ENCODE results near the gene NXNL1. TPM values are rescaled to one million over a fixed set of nuclear protein-coding genes. Genes with fewer than 3 reads are reported as not detected.

The NXNL1 gene
- total RNA-seq, 1 experiment from 2014 or later, result not detected

DNA sequence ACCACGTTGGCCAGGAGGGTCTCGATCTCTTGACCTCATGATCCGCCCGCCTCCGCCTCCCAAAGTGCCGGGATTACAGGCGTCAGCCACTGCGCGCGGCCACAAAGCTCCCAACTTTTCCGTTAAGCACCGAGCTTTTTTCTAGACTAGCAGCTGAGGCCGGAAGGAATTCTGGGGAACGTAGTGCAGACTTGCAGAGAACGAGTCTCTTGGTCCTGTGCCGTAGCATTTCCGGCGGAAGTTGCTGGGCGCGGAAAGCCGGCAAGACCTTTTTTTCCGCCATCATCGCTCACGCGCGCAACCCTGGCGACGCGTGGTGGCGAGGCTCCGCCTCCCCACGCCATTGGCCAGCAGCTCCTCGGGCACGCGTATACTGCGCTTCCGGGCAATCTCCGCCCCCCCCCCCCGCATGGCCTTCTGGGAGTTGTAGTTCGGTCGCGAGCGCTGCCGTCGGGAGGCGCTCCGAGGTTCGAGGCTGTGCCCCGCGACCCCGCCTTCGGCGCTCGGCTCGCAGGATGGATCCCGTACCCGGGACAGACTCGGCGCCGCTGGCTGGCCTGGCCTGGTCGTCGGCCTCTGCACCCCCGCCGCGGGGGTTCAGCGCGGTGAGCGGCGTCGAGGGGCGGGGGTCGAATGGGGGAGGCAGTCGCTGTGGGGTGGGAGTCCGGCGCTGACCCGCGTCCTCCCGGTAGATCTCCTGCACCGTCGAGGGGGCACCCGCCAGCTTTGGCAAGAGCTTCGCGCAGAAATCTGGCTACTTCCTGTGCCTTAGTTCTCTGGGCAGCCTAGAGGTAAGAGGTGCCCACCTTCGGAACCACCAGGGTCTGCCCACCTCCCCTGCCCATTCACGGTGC lies 40.9 kb downstream of the NXNL1 start, which contains the start of gene MVB12A:
TSS of gene MVB12A (plus strand) at position 427 of the 854 bp plus-strand sequence. CDS start at position 516, 89 bp downstream.
- BruUV-seq (replicated peaks), result no TSS peak
- intact Hi-C loops (cut with micrococcal nuclease), result loop anchor here (1.0 kb wide), 1 partner anchor 29 kb away; no protein-coding TSS in a partner anchor
- POLR2A ChIA-PET (ENCODE audit: unreplicated experiment), result interaction anchor here (0.5 to 0.8 kb wide), 6 partner anchors 24 to 1325 kb away, joined by 3 to 6 read pairs (median 4); partner anchors contain the start of gene ANO8
- H3K36me3 ChIP-seq (ENCODE audit: low read depth, low read length), result no peaks in the 10 kb centered on the region
- peaks cover 16% of the 10 kb centered on the region; the same call in 1 of the 2 replicates for H3K4me1 ChIP-seq (ENCODE audit: insufficient read depth, low read length)
- peaks cover 7% of the 10 kb centered on the region; the same call in 1 of the 2 replicates for H3K79me2 ChIP-seq (ENCODE audit: low read length)
- H3K4me2 ChIP-seq (ENCODE audit: low read length), result peak within 1 kb of the TSS; percentile 96
- ATAC-seq (peak; percentile 93), DNase-seq (peak; percentile 99)
- H4K20me1 ChIP-seq (ENCODE audit: low read length), result no peaks in the 10 kb centered on the region
- H3K9me2 ChIP-seq (replicated peaks; ENCODE audit: low read length), result no peaks in the 10 kb centered on the region
- H3K9ac ChIP-seq (ENCODE audit: low read length), result peak within 1 kb of the TSS; percentile 69
- CTCF ChIA-PET, result no interaction called here
- peak within 1 kb of the TSS; percentile 98 for H2AFZ ChIP-seq (ENCODE audit: low read length)
- peak within 1 kb of the TSS; percentile 88 for H3K4me3 ChIP-seq (ENCODE audit: low read length)
- H3K27me3 ChIP-seq (ENCODE audit: low read length), result no peaks in the 10 kb centered on the region
- H3K9me3 ChIP-seq (ENCODE audit: low read length), result no peaks in the 10 kb centered on the region
- H3F3A ChIP-seq (ENCODE audit: low read length, unreplicated experiment), result no peaks in the 10 kb centered on the region
- peak within 1 kb of the TSS; percentile 34 for H3K27ac ChIP-seq (ENCODE audit: low read length)
- no peak for TF ChIP-seq EZH2phosphoT487 (IDR thresholded peaks at IDR 0.05; ENCODE audit: borderline replicate concordance, low read length)
- TF ChIP-seq, protein P1, sequence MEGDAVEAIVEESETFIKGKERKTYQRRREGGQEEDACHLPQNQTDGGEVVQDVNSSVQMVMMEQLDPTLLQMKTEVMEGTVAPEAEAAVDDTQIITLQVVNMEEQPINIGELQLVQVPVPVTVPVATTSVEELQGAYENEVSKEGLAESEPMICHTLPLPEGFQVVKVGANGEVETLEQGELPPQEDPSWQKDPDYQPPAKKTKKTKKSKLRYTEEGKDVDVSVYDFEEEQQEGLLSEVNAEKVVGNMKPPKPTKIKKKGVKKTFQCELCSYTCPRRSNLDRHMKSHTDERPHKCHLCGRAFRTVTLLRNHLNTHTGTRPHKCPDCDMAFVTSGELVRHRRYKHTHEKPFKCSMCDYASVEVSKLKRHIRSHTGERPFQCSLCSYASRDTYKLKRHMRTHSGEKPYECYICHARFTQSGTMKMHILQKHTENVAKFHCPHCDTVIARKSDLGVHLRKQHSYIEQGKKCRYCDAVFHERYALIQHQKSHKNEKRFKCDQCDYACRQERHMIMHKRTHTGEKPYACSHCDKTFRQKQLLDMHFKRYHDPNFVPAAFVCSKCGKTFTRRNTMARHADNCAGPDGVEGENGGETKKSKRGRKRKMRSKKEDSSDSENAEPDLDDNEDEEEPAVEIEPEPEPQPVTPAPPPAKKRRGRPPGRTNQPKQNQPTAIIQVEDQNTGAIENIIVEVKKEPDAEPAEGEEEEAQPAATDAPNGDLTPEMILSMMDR (conservative IDR thresholded peaks at IDR 0.05; ENCODE audit: low read depth, low read length), result no peak
- no peak for TF ChIP-seq EZH2 (IDR thresholded peaks at IDR 0.05; ENCODE audit: low read length, unreplicated experiment)

DNA sequence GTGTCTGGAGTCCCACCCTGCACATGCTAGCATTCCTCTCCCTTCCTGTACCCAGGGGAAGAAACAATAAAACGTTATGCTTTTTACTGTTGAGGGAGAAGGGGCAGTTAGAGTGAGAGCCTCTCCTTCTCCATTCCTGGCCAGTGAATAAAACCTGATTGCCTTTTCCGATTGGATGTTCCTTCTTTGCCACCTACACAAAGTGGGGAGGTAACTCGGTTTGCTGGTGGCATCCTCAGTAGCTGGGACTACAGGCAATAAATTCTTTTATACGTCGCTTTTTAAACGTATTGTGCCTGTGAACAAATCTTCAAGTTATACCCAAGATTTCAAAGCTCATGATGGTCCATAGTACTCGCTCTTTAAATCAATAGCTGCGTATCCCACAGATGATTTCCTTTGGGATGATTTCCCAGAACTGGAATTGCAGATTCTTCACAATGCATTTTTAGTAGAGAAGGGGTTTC lies 41.5 kb downstream of the NXNL1 start:
- Histone ChIP-seq H3K79me2 (ENCODE audit: low read length) (peaks cover 7% of the 10 kb centered on the region; the same call in 1 of the 2 replicates), H3K36me3 (ENCODE audit: low read depth, low read length) (no peaks in the 10 kb centered on the region), H2AFZ (ENCODE audit: low read length) (peak overlapping the region; percentile 92), H3K4me1 (ENCODE audit: insufficient read depth, low read length) (peaks cover 16% of the 10 kb centered on the region; the same call in 1 of the 2 replicates), H3F3A (ENCODE audit: low read length, unreplicated experiment) (no peaks in the 10 kb centered on the region), H3K4me2 (ENCODE audit: low read length) (peak overlapping the region; percentile 87), H3K9me2 (replicated peaks; ENCODE audit: low read length) (no peaks in the 10 kb centered on the region), H3K9ac (ENCODE audit: low read length) (peak overlapping the region; percentile 69), H3K27ac (ENCODE audit: low read length) (peak overlapping the region; percentile 34), H4K20me1 (ENCODE audit: low read length) (no peaks in the 10 kb centered on the region), H3K9me3 (ENCODE audit: low read length) (no peaks in the 10 kb centered on the region), H3K4me3 (ENCODE audit: low read length) (peak overlapping the region; percentile 88), H3K27me3 (ENCODE audit: low read length) (no peaks in the 10 kb centered on the region)
- ChIA-PET POLR2A (ENCODE audit: unreplicated experiment) (interaction anchor here (0.5 to 0.7 kb wide), 4 partner anchors 25 to 1326 kb away, joined by 4 to 6 read pairs (median 4); no protein-coding TSS in a partner anchor), CTCF (no interaction called here)
- BruUV-seq (replicated peaks), result TSS peak; percentile 99
- TF ChIP-seq EZH2 (IDR thresholded peaks at IDR 0.05; ENCODE audit: low read length, unreplicated experiment) (no peak), EZH2phosphoT487 (IDR thresholded peaks at IDR 0.05; ENCODE audit: borderline replicate concordance, low read length) (no peak)
- TF ChIP-seq, protein P1 (conservative IDR thresholded peaks at IDR 0.05; ENCODE audit: low read depth, low read length), result no peak
- no peak for DNase-seq
- intact Hi-C loops (cut with micrococcal nuclease), result loop anchor here (1.0 kb wide), 1 partner anchor 28 kb away; no protein-coding TSS in a partner anchor
- ATAC-seq, result no peak

All from PC-3 (cell line).